Neural cell (in vitro differentiated cells): ENCODE measurements around the gene ATG7. TPM values are rescaled to one million over a fixed set of nuclear protein-coding genes. Genes with fewer than 3 reads are reported as not detected.

ENCODE experiments used
- H2AFZ ChIP-seq: fragments of 200-600, 300-800 bp; sonication (generic), shearing (Covaris generic); 2 replicates; pipeline ENCODE4 v1.6.0; 2014; ENCODE audit warnings: low read depth, mild to moderate bottlenecking, antibody characterized with exemption, low read length, moderate library complexity
- H3F3A ChIP-seq: fragments of 200-600 bp; shearing (Covaris generic); 2 replicates; pipeline ENCODE4 v1.6.1; 2016; ENCODE audit warnings: mild to moderate bottlenecking, moderate library complexity, mixed read lengths, antibody characterized with exemption, low read length; ENCODE audit not compliant: insufficient read depth, poor library complexity, severe bottlenecking
- H3K27ac ChIP-seq: fragments of 200-600, 300-800 bp; sonication (generic), shearing (Covaris generic); 2 replicates; pipeline ENCODE4 v1.5.1; 2014; ENCODE audit warnings: mild to moderate bottlenecking, low read length, moderate library complexity
- H3K27me3 ChIP-seq: fragments of 300-800, 200-600 bp; sonication (generic), shearing (Covaris generic); 2 replicates; pipeline ENCODE4 v1.6.0; 2014; ENCODE audit warnings: mild to moderate bottlenecking, low read depth, low read length, moderate library complexity; ENCODE audit not compliant: insufficient read depth
- H3K36me3 ChIP-seq: fragments of 300-800, 200-600 bp; sonication (generic), shearing (Covaris generic); 2 replicates; pipeline ENCODE4 v1.5.1; 2014; ENCODE audit warnings: mild to moderate bottlenecking, antibody characterized with exemption, low read length, moderate library complexity; ENCODE audit not compliant: insufficient read depth
- H3K4me2 ChIP-seq: fragments of 300-800, 200-600 bp; sonication (generic), shearing (Covaris generic); 2 replicates; pipeline ENCODE4 v1.6.0; 2014; ENCODE audit warnings: mild to moderate bottlenecking, low read length
- H3K4me3 ChIP-seq: fragments of 300-800, 200-600 bp; sonication (generic), shearing (Covaris generic); 2 replicates; pipeline ENCODE4 v1.5.1; 2014; ENCODE audit warnings: mild to moderate bottlenecking, low read length, moderate library complexity
- H3K79me2 ChIP-seq: fragments of 200-600 bp; shearing (Covaris generic); replicated peaks from 2 replicates; pipeline ENCODE4 v1.6.0; 2014; ENCODE audit warnings: mild to moderate bottlenecking, low read length, moderate library complexity; ENCODE audit not compliant: insufficient read depth
- H3K9ac ChIP-seq: fragments of 300-800, 200-600 bp; sonication (generic), shearing (Covaris generic); 2 replicates; pipeline ENCODE4 v1.6.1; 2016; ENCODE audit warnings: mild to moderate bottlenecking, low read length, mixed read lengths
- H3K9me2 ChIP-seq: fragments of 200-600 bp; shearing (Covaris generic); 2 replicates; pipeline ENCODE4 v1.6.1; 2016; ENCODE audit warnings: mild to moderate bottlenecking, low read length, mixed read lengths; ENCODE audit not compliant: insufficient read depth
- H3K9me3 ChIP-seq: fragments of 200-600, 300-800 bp; sonication (generic), shearing (Covaris generic); 2 replicates; pipeline ENCODE4 v1.6.1; 2016; ENCODE audit warnings: mild to moderate bottlenecking, mixed run types, low read length, moderate library complexity, mixed read lengths
- H4K20me1 ChIP-seq: fragments of 200-600 bp; shearing (Covaris generic); 2 replicates; pipeline ENCODE4 v1.6.1; 2016; ENCODE audit warnings: mild to moderate bottlenecking, mixed run types; ENCODE audit not compliant: insufficient read depth
- EP300 ChIP-seq: fragments of 450-650 bp; conservative IDR thresholded peaks from 2 replicates; pipeline ENCODE4 v1.6.1; 2014; ENCODE audit warnings: antibody characterized with exemption, mild to moderate bottlenecking, moderate library complexity; ENCODE audit not compliant: poor library complexity, severe bottlenecking
- EZH2 ChIP-seq: fragments of 200-600, 300-800 bp; shearing (Covaris generic), sonication (generic); IDR thresholded peaks from 2 replicates; pipeline ENCODE4 v1.6.1; 2014; ENCODE audit warnings: antibody characterized with exemption, low read length, borderline replicate concordance, mild to moderate bottlenecking; ENCODE audit not compliant: insufficient read depth, poor library complexity, severe bottlenecking
- MXI1 ChIP-seq: fragments of 450-650 bp; conservative IDR thresholded peaks from 2 replicates; pipeline ENCODE4 v1.6.1; 2014; ENCODE audit warnings: antibody characterized with exemption, mild to moderate bottlenecking; ENCODE audit not compliant: poor library complexity, severe bottlenecking
- POLR2AphosphoS5 ChIP-seq: IDR thresholded peaks from 2 replicates; pipeline ENCODE4 v1.6.1; 2012
- RAD21 ChIP-seq: fragments of 450-650 bp; conservative IDR thresholded peaks from 2 replicates; pipeline ENCODE4 v1.6.1; 2014; ENCODE audit warnings: antibody characterized with exemption, mild to moderate bottlenecking, moderate library complexity
- SMC3 ChIP-seq: fragments of 450-650 bp; conservative IDR thresholded peaks from 2 replicates; pipeline ENCODE4 v1.6.1; 2014; ENCODE audit warnings: antibody characterized with exemption, mild to moderate bottlenecking, moderate library complexity; ENCODE audit not compliant: poor library complexity
- TAF1 ChIP-seq: IDR thresholded peaks from 2 replicates; pipeline ENCODE4 v1.6.1; 2012; ENCODE audit warnings: low read depth
- polyA plus RNA-seq: library from polyadenylated mRNA; depleted of rRNA; stranded (reverse); fragments of >200 nt; gene quantifications from 2 replicates; pipeline ENCODE4 v1.2.3, GENCODE V29; 2014
- TF ChIP-seq, protein P1 (sequence below): fragments of 450-650 bp; IDR thresholded peaks from 2 replicates; pipeline ENCODE4 v1.5.1; 2014; ENCODE audit warnings: antibody characterized with exemption, mild to moderate bottlenecking, moderate library complexity; ENCODE audit not compliant: poor library complexity, severe bottlenecking
- TF ChIP-seq, protein P2 (sequence below): IDR thresholded peaks from 2 replicates; pipeline ENCODE4 v1.6.1; 2012; ENCODE audit warnings: borderline replicate concordance

The ATG7 gene
- polyA plus RNA-seq, 1 donor from 2014 or later: 28.8 TPM

DNA sequence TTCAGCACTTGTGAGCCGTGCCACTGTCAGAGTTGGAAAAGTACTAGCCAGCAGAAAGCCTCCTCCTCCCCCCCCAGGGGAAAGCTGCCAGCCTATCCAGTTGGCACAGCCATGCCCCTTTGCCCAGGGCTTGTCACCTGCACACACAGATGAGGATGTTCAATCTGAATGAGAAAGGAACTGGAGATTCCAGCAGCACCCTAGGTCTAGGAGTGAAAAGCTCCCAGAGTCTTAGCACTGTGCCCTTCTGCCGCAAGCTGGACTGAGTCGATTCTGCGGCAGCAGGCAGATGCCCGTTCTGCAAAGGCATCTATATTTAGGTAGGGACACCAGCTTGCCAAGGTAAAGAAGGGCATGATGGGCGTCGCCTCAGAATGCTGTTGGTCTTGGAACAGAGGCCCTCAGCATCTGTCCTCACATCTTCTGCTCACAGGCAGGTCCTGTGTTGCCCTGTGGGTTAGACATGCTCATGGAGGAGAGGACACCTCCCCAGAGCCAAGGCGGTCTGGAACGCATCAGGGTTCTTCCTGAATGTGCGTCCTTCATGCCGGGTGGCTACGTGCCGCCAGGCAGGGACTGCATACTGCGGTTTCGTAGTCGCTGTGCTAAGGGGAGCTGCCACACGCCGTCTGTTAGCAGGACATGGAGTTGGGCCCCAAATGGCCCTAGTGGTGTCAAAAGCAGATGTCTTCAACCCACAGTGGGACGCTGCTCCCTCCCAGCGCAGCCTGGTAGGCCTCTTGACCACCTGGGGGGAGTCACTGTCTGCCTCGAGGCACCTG lies 262.0 kb downstream of the ATG7 start:
- H3K79me2 ChIP-seq: no peaks in the 10 kb centered on the region
- no peaks in the 10 kb centered on the region for H3K9me3 ChIP-seq
- H3K36me3 ChIP-seq: no peaks in the 10 kb centered on the region
- H3F3A ChIP-seq: no peaks in the 10 kb centered on the region
- H3K4me3 ChIP-seq: no peak overlapping the region
- H3K4me2 ChIP-seq: no peak overlapping the region
- H2AFZ ChIP-seq: no peak overlapping the region
- TF ChIP-seq, protein P1, sequence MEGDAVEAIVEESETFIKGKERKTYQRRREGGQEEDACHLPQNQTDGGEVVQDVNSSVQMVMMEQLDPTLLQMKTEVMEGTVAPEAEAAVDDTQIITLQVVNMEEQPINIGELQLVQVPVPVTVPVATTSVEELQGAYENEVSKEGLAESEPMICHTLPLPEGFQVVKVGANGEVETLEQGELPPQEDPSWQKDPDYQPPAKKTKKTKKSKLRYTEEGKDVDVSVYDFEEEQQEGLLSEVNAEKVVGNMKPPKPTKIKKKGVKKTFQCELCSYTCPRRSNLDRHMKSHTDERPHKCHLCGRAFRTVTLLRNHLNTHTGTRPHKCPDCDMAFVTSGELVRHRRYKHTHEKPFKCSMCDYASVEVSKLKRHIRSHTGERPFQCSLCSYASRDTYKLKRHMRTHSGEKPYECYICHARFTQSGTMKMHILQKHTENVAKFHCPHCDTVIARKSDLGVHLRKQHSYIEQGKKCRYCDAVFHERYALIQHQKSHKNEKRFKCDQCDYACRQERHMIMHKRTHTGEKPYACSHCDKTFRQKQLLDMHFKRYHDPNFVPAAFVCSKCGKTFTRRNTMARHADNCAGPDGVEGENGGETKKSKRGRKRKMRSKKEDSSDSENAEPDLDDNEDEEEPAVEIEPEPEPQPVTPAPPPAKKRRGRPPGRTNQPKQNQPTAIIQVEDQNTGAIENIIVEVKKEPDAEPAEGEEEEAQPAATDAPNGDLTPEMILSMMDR: no peak
- TF ChIP-seq SMC3: no peak
- TF ChIP-seq TAF1: no peak
- TF ChIP-seq EP300: no peak
- TF ChIP-seq POLR2AphosphoS5: no peak
- no peak for TF ChIP-seq RAD21
- TF ChIP-seq MXI1: no peak
- TF ChIP-seq EZH2: no peak
- TF ChIP-seq, protein P2, sequence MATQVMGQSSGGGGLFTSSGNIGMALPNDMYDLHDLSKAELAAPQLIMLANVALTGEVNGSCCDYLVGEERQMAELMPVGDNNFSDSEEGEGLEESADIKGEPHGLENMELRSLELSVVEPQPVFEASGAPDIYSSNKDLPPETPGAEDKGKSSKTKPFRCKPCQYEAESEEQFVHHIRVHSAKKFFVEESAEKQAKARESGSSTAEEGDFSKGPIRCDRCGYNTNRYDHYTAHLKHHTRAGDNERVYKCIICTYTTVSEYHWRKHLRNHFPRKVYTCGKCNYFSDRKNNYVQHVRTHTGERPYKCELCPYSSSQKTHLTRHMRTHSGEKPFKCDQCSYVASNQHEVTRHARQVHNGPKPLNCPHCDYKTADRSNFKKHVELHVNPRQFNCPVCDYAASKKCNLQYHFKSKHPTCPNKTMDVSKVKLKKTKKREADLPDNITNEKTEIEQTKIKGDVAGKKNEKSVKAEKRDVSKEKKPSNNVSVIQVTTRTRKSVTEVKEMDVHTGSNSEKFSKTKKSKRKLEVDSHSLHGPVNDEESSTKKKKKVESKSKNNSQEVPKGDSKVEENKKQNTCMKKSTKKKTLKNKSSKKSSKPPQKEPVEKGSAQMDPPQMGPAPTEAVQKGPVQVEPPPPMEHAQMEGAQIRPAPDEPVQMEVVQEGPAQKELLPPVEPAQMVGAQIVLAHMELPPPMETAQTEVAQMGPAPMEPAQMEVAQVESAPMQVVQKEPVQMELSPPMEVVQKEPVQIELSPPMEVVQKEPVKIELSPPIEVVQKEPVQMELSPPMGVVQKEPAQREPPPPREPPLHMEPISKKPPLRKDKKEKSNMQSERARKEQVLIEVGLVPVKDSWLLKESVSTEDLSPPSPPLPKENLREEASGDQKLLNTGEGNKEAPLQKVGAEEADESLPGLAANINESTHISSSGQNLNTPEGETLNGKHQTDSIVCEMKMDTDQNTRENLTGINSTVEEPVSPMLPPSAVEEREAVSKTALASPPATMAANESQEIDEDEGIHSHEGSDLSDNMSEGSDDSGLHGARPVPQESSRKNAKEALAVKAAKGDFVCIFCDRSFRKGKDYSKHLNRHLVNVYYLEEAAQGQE: no peak
- H3K9ac ChIP-seq: no peak overlapping the region
- no peaks in the 10 kb centered on the region for H3K9me2 ChIP-seq
- H4K20me1 ChIP-seq: no peaks in the 10 kb centered on the region
- no peaks in the 10 kb centered on the region for H3K27me3 ChIP-seq
- no peak overlapping the region for H3K27ac ChIP-seq

DNA sequence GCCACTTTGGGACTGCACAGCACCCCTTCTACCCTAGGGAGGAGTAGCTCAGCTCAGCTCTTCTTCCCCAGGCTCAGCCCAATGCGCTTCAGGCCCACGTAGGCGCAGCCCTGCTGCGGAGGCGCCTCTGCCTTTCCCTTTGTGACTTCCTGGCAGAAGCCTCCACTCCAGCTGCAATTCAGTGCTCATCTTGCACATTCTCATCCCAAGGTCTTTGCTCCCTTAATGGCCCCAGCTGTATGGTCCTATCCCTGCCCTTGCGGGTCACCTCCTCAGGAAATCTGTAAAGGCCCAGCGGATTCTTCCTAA lies 262.6 kb downstream of the ATG7 start:
- Histone ChIP-seq H3K9me2 (no peaks in the 10 kb centered on the region), H2AFZ (no peak overlapping the region)

More for the DNA sequence above, 262.6 kb downstream of the ATG7 start:
- Histone ChIP-seq H4K20me1 (no peaks in the 10 kb centered on the region), H3K27me3 (no peaks in the 10 kb centered on the region), H3K9ac (no peak overlapping the region), H3K79me2 (no peaks in the 10 kb centered on the region), H3K9me3 (no peaks in the 10 kb centered on the region), H3K36me3 (no peaks in the 10 kb centered on the region), H3F3A (no peaks in the 10 kb centered on the region), H3K4me2 (no peak overlapping the region), H3K4me3 (no peak overlapping the region), H3K27ac (no peak overlapping the region)
- TF ChIP-seq MXI1: no peak
- TF ChIP-seq EP300: no peak
- no peak for TF ChIP-seq TAF1
- no peak for TF ChIP-seq EZH2
- no peak for TF ChIP-seq POLR2AphosphoS5
- no peak for TF ChIP-seq SMC3
- TF ChIP-seq, protein P2: no peak
- no peak for TF ChIP-seq RAD21
- TF ChIP-seq, protein P1: no peak
